ENCODE data around the gene JPT2. TPM values are rescaled to one million over a fixed set of nuclear protein-coding genes. Genes with fewer than 3 reads are reported as not detected.
"Not testable (repeated sequence)": the region's sequence is repeated elsewhere in the genome, so short reads cannot be mapped to it uniquely, and the experiment has no call there.

Gene JPT2
- total RNA-seq, 1 experiment from 2014 or later, result 168 TPM

DNA sequence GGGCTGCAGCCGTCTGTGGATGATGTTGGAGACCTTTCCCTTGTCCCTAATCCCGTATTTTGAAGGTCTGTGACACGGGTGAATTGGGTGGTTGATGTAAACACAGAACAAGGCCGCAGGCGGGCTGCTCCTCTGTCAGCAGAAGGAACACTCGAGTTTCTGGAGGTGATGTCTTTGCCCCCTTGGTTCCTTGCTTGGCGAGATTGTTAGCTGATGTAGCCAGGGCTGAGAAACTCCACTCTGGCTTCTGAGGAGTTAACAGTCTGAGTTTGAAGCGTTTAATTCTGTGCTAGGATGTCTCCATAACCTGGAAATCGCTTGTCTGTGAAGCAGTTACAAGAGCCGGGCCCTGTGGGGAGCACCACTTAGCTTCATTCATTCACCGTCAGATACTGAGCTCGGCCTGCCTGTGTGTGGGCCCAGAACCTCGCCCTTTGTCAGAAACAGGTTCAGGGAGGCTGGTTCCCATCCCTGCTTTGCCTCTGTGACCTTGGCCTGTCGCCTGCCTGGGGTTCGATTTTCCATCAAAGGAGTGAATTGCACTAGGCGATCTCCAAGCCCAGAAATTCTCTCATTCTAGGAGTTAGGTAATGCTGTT is 29.2 kb downstream of the JPT2 start:
- DNase-seq (ENCODE audit: low read depth), result no peak

DNA sequence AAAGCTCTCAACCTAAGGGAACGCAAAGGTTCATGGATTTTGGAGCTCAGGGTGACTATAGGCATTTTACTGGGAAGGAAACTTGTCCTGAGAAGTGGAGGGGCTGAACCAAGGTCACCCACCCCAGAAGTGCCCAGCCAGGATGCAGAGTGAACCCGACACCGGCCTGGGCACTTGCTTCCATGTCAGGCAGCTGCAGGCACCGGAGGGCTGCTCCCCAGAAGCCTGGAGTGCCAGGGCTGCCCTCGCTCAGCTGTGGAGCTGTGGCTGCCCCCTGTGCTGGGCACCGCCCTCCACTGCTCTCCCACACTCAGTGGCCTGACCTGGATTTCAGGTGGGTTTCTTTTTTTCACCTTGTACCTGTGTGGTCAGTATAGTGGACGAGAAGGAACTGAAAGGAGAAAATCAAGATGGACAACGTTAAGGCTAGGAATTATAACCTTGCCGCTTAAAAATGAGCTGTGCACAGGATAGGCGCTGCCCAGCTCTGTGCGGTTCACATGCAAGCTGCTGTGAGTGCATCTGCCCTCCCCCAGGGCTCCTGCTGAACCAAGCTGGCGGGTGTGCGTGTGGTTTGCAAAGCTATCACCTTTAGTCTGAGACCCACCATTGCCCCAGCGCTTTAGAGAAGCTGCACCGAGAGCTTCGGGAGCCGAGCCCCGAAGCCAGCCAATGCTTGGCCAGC is 30.1 kb downstream of the JPT2 start:
- no peak for DNase-seq (ENCODE audit: low read depth)

DNA sequence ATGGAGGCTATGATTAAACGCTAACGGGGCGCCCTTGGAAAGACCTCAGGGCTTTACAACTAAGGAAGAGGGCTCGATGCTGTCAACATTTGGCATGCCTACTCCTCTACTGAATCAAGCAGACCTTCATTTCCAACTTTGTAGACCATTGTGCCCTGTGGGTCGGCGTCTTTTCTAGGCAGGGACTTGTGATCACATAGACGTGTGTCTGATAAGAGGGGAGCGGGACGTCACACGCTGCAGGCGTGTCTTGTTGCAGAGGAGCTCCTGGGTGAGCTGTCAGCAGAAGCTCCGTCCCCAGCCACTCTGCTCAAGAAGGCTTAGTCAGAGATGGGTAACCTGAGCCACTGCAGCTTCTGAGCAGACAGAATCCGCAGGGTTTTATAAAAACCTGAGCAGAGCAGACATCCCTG is 30.7 kb downstream of the JPT2 start:
- DNase-seq (ENCODE audit: low read depth), result no peak

DNA sequence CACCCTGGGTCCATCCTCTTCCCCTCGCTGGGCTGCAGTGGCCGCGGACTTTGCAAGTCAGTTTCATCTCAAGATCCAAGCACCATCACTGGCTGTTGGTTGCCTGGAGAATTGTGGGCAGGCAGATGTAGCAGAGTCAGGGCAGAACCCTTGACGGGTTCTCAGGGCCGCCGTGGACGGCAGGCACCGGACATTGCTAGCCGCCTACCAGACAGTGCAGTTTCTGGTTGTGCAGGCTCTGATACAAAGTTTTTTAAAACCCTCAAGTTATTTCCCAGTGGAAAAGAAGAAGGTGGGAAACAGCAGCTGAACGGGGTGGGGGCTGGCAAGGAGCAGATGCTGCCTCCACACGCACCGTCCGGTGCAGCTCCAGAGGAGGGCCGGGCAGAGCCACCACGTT is 31.3 kb downstream of the JPT2 start:
- DNase-seq (ENCODE audit: low read depth), result no peak

DNA sequence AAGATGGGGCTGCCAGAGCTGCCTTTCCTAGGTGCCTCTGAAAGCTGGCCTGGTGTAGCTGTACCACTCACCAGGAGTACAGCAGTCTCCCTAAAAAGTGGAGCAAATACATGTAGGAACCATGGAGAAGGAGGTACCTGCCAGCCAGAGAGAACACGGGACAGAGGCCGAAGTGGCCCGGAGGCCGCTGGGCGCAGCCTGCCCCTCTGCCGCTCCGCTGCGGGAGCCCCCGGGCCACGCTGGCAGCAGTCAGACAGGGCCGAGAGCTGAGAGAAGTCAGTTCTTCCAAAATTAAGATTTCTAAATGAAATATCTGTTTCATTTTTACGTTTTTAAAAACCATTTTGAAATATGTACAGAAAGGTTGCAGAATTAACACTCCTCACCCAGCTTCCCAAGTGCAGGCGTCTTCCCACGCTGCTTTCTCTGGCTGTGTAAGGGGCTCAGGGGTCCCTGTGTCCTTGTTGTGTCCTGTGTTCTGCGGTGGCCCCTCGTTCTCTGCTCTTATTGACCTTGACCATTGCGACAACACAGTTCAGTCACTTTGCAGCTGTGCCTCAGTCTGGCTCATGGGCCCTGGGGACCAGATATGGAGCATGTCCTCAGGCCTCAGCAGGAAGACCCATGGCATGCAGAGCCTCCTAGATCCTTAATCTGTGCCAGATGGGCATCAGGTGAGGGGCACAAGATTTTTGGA is 32.9 kb downstream of the JPT2 start:
- DNase-seq (ENCODE audit: low read depth), result no peak

DNA sequence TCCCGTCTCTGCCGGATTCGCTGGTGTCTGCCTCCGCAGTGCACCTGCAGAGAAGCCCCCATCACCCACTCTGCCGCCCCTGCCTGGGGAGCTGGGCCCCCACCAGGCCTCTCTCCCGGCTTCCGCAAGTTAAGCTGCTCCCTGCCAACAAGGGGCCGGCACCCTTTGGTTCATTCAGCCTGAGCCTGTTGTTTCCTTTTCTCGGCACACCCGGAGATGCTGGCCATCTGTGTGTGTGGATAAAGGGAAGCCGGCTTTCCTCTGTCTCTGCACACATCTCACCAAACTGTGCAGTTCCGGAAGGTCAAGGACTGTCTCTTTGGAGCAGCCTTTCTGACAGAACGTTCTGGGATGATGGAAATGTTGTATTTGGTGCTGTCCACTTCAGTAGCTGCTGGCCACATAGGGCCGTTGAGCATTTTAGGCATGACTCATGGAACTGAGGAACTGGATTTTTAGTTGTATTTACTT is 34.7 kb downstream of the JPT2 start:
- DNase-seq (ENCODE audit: low read depth), result no peak

DNA sequence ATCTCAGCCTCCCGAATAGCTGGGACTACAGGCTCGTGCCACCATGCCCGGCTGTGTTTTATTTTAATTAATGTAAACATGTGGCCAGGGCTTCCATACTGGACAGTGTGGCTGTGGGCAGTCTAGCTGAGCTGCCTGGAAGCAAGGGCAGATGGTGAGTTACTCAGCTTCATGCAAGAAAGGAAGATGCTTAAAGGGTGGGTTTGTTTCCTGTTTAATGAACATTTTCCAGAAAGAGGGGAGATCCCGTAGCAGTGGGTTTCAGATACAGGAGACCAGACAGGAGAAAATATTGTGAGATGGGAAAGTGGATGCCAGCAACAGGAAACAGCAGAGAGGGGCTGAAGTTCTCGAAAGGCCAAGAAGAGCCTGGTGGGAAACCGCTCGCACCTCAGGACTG is 35.3 kb downstream of the JPT2 start:
- DNase-seq (ENCODE audit: low read depth), result no peak

DNA sequence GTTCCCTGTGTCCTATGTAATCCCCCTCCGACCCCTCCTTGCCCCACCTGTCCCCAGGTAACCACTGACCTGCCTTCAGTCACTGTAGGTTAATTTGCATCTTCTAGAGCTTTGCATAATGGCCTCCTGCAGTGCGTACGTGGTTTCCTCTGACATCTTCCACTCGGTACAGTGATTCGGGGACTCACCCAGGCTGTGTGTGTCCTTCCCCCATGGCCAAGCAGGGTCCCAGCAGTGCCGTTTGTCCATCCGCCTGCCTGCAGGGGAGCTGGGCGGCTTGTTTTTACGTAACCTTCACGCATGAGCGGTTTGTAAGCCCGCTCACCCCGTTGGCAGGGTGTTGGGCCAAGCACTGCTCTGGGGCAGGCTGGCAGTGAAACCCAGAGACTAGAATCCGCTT is 35.9 kb downstream of the JPT2 start:
- DNase-seq (ENCODE audit: low read depth), result no peak

DNA sequence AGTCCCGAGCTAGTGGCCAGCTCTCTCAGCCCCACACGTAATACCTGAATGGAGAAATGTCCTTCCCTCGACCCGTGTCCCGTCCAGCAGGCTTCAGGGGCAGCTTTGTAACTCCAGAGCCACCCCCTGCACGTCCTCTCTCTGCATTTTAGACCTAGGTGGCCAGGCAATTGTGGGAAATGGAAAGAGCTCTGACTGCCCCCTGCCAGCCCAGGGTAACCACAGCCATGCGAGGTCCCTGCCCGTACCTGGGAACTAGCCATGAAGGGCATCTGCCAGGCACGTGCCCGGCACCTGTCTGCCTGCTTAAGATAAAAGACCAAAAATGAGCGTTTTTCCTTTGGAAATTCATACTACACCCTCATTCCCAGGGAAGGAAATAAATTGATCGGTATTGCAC is 37.1 kb downstream of the JPT2 start:
- no peak for DNase-seq (ENCODE audit: low read depth)

DNA sequence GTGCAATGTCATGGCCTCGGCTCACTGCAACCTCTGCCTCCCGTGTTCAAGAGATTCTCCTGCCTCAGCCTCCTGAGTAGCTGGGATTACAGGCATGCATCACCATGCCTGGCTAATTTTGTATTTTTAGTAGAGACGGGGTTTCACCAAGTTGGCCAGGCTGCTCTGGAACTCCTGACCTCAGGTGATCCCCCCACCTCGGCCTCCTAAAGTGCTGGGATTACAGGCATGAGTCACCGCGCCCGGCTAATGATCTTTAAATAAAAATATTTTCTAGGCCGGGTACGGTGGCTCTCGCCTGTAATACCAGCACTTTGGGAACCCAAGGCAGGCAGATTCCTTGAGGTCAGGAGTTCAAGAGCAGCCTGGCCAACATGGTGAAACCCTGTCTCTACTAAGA is 40.2 kb downstream of the JPT2 start:
- peak; percentile 46 for DNase-seq (ENCODE audit: low read depth)

DNA sequence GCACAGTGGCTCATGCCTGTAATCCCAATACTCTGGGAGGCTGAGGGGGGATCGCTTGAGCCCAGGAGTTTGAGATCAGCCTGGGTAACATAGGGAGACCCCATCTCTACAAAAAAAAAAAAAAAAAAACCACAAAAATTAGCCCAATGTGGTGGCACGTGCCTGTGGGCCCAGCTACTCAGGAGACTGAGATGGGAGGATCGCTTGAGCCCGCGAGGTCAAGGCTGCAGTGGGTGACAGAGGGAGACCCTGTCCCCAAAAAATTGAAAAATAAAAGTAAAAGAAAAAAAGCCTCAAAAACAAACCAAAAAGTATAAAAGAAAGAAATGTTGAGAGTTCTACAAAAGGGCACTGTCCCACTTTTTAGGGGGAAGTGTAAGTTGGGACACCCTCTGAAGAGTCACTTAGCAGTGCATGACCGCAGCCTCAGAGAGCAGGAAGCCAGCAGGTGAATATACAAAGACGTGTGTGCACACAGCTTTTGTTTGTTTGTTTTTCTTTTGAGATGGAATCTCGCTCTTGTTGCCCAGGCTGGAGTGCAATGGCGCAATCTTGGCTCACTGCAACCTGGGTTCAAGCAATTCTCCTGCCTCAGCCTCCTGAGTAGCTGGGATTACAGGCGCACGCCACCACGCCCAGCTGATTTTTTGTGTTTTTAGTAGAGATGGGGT is 41.6 kb downstream of the JPT2 start:
- DNase-seq (ENCODE audit: low read depth), result not testable (repeated sequence)

DNA sequence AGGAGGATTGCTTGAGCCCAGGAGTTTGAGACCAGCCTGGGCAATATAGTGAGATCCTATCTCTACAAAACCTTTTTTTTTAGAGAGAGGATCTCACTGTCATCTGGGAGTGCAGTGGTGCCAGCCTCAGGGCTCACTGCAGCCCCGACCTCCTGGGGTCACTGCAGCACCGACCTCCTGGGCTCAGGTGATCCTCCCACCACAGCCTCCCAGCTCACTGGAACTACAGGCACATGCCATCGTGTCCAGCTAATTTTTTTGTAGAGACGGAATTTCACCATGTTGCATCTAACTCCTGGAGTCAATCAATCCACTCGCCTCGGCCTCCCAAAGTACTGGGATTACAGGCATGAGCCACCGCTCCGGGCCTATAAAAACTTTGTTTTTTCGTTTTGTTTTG is 43.3 kb downstream of the JPT2 start:
- no peak for DNase-seq (ENCODE audit: low read depth)

DNA sequence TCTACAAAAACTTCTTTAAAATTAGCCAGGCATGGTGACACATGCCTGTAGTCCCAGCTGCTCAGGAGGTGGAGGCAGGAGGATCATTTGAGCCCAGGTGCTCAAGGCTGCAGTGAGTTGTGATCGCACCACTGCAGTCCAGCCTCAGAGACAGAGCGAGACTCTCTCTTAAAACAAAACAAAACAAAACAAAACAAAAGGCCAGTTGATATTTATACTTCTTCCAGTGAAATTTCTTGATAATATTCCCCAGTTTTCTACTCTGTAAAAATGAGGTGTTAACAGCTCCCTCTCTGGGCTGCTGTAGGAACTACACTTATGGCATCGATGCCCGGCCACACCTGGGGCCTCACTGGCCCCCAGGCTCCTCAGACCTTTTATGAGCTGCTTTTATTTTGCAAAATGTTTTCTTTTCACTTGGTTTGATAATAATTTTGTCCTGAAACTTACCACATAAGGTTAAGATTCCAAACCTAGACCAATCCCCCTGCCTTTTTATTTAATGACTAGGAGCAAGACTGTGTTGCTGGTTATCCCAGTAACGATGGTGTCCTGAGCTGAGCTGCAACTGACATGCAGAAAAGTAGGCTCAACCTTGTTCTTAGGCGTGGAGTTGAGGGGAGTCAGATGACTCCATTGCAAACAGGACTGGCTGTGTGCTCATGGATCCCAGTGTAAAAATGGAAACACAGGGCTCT is 45.5 kb downstream of the JPT2 start:
- peak; percentile 51 for DNase-seq (ENCODE audit: low read depth)

DNA sequence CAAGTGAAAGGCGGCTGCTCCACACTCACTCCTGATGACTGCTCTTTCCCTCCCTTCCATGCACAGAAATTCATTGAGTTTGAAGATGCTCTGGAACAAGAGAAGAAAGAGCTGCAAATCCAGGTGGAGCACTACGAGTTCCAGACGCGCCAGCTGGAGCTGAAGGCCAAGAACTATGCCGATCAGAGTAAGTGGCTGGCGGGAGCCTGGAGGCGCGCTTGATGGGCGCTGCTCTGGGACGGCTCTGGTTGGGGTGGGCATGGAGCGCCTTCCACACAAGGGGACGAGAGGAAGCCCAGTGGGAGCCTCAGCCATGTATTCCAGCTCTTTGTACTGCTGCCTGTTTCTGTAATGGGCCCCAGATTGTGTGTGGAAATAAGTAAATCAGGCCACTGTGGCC is 46.4 kb downstream of the JPT2 start:
- no peak for DNase-seq (ENCODE audit: low read depth)

DNA sequence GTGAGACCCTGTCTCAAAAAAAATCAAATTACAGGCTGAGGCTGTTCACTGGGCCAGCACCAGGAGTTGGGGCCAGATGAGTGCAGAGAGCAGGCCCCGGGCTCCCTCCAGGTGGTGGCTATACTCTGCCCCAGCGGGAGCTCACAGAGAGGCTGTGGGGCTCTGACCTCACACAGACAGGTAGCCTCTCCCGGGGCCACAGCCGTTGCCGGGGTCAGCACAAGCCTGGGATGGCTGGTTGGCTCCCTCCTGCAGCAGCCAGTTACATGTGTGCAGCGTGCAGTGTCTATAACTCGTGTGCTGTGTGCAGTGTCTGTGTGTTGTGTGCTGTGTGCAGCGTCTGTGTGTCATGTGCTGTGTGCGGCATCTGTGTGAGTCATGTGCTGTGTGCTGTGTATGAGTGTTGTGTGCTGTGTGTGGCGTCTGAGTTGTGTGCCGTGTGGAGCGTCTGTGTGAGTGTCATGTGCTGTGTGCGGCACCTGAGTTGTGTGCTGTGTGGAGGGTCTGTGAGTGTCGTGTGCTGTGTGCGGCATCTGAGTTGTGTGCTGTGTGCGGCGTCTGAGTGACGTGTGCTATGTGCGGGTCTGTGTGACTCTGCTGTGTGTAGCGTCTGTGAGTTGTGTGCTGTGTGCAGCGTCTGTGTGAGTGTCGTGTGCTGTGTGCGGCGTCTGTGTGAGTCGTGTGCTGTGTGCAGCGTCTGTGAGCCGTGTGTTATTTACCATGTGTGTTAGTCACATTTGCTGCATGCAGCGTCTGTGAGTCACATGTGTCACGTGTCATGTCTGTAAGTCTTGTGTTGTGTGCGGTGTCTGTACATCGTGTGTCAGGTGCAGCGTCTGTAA is 48.8 kb downstream of the JPT2 start:
- DNase-seq (ENCODE audit: low read depth), result no peak

DNA sequence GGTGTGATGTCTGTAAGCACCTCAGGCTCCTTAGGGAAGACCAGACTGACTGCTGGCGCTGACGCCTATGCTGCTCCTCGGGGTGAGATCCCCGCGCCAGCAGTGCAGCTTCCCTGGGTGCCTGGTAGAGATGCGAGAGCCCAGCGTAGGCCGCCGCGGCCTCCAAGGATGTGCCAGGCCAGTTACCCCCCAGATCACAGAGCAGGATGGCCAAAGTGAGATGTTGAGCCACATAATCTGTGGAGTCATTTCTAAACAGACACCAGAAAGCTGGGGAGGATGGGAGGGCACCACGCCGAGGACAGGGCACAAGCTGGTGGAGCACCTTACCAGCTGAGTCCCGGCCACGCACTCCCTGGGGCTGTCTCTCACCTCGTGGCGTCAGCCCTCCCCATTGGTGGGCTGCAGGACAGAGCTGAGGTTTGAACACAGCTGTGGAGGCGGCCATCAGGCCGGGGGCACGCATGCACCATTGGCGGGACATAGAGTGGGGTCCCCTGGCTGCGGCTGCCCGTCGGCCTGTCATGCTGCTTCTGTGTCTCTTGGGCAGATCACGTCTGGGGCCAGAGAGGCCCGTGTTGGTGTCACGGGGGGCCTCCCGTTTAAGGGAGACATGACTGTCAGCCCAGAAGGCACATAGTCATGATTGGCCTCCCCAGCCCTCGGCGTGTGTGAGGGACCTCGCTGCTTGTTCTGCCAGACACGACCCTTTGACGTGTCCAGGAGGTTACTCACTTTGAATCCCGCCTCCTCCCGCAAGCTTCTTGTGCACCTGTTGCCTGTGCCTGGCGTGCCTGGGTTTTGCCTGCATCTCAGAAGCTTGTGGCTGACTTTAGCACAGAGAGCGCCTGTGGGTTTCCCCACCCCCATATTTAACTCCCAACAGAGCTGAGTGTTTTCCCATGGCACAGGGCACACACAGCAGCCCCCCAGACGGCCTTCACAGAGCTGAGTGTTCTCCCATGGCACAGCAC is 49.9 kb downstream of the JPT2 start:
- DNase-seq (ENCODE audit: low read depth), result no peak

DNA sequence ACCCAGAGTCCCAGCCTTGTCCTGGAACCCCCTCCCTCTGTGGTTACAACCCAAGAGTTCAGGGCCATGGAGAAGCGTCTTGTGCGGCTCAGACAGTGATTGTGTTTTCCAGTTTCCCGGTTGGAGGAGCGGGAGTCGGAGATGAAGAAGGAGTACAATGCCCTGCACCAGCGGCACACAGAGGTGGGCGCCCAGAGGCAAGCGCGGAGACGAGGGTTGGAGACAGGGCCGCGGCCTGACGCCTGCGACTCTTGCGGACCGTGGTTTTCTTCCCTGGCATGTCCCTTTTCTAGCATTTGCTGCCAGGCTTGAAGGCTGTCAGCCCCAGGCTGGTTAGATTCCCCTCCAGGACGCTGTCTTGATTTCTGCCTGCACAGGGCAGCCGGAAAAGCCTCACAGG is 50.9 kb downstream of the JPT2 start:
- DNase-seq (ENCODE audit: low read depth), result no peak

DNA sequence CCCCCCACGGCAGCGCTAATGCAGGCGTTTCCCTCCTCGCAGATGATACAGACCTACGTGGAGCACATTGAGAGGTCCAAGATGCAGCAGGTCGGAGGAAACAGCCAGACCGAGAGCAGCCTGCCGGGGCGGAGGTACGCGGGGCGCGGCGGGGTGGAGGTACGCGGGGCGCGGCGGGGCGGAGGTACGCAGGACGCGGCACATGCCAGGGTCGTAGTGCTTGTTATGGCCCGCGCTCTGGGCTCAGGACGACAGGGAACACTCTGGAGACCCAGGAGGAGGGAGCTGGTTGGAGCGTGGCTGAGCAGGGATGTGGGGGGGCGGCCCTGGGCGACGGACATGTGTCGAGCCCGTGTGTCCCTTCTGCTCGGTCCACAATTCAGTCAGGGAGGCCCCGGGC is 51.4 kb downstream of the JPT2 start:
- DNase-seq (ENCODE audit: low read depth), result no peak

DNA sequence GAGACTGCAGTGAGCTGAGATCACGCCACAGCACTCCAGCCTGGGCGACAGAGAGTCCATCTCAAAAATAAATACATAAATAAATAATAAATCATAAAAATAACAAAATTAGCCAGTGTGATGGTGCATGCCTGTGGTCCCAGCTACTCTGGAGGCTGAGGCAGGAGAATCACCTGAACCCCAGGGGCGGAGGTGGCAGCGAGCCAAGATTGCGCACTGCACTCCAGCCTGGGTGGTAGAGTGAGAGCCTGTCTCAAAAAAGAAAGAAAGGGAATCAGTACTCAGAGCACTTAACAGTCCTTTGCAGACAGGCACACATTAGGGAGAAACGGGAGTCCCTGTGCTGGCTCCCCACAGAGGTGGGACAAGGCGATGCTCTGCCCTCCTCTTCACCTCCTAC is 53.0 kb downstream of the JPT2 start:
- DNase-seq (ENCODE audit: low read depth), result no peak

DNA sequence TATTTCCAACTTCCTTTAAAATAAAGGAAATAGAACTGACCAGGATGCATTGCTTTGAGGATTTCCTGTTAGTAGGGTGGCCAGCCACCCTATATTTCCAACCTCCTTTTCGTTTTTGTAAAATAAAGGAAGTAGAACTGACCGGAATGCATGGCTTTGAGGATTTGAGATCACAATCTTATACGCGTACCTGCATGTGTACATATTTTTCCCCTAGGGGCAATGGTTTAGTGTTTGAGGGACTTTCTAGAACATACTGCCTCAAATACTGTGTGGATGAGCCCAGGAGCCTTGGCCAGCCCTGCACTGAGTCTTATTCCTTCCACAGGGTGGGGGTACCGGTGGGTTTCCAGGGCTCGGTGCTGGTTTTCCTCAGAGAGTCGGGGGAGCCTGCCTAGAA is 53.5 kb downstream of the JPT2 start:
- no peak for DNase-seq (ENCODE audit: low read depth)
